ENCODE results near the gene RNU6-7. TPM values are rescaled to one million over a fixed set of nuclear protein-coding genes. Genes with fewer than 3 reads are reported as not detected.

The RNU6-7 gene
- total RNA-seq, 1 donor from 2014 or later: not detected

DNA sequence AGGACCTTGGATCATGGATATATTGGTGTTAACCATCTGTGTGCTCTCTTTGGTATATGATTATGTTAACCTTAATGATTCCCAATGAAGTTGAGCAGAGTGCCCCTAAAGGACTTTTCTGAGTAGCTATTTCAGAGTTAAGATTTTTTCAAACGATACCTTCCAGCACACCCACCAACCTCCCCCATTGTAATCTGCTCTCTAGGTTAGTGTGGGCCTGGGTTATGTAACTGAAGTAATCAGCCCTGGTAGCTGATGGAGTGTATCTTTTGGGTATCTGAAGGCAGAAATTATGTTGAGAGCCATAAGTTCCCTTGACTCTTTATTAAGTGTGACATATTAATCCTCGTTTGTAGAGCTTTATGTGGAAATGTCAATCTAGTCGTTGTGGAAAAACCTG lies 48.8 kb downstream of the RNU6-7 start:
- TF ChIP-seq, protein P1, sequence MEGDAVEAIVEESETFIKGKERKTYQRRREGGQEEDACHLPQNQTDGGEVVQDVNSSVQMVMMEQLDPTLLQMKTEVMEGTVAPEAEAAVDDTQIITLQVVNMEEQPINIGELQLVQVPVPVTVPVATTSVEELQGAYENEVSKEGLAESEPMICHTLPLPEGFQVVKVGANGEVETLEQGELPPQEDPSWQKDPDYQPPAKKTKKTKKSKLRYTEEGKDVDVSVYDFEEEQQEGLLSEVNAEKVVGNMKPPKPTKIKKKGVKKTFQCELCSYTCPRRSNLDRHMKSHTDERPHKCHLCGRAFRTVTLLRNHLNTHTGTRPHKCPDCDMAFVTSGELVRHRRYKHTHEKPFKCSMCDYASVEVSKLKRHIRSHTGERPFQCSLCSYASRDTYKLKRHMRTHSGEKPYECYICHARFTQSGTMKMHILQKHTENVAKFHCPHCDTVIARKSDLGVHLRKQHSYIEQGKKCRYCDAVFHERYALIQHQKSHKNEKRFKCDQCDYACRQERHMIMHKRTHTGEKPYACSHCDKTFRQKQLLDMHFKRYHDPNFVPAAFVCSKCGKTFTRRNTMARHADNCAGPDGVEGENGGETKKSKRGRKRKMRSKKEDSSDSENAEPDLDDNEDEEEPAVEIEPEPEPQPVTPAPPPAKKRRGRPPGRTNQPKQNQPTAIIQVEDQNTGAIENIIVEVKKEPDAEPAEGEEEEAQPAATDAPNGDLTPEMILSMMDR (conservative IDR thresholded peaks at IDR 0.05; ENCODE audit: low read depth, low read length): no peak
- DNase-seq (ENCODE audit: low read depth): no peak

DNA sequence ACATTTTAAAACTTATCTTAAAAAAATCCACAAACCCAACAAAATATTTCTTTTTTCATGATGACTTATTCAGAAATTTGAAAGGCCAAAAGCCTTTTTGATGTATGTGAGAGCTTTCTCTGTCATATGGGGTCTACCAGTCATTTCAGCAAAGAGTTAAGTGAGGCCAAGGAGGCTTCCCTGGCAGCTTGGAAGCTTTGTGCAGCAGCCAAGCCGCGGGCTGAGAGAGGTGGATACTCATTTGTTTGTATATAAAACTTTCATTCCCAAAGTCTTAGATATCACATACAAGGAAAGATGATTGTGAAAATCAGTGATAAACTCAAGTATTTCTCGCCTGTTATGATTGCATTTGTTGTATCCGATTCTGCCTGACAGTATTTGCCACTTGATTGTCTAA lies 49.7 kb downstream of the RNU6-7 start:
- TF ChIP-seq, protein P1 (conservative IDR thresholded peaks at IDR 0.05; ENCODE audit: low read depth, low read length): no peak
- no peak overlapping the region for H3K4me3 ChIP-seq (ENCODE audit: low read depth, low read length)
- DNase-seq (ENCODE audit: low read depth): no peak

More for the DNA sequence above, 48.8 kb downstream of the RNU6-7 start:
- no peak overlapping the region for H3K4me3 ChIP-seq (ENCODE audit: low read depth, low read length)

Other genes with a start within 250 kb of the RNU6-7 start
- 26.4 and 45.7 TPM in 2 replicates for gene ARHGAP5, start 124.7 kb upstream of the RNU6-7 start, total RNA-seq
- not detected in 2 replicates for gene RNU6-8, start 1.2 kb downstream of the RNU6-7 start, total RNA-seq
- gene AKAP6, start 127.3 kb downstream of the RNU6-7 start, total RNA-seq: 0.22 and 4.6 TPM in 2 replicates